ENCODE measurements around the gene ZNF362. TPM values are rescaled to one million over a fixed set of nuclear protein-coding genes. Genes with fewer than 3 reads are reported as not detected.

Gene ZNF362
- 10 to 100 TPM; 10.2 to 11.7 TPM for total RNA-seq

- Mint-ChIP-seq H3K27ac (peak within 1 kb of the TSS; percentile 98), H3K4me3 (peak within 1 kb of the TSS; percentile 95), H3K4me1 (peaks cover 39% of the 10 kb centered on the region), H3K36me3 (ENCODE audit: low read depth) (no peaks in the 10 kb centered on the region), H3K9me3 (ENCODE audit: low read depth) (no peaks in the 10 kb centered on the region), H3K27me3 (no peaks in the 10 kb centered on the region)
- ChIA-PET POLR2A (no interaction called here), CTCF (interaction anchor here (0.7 to 1.6 kb wide), 2 partner anchors 32 to 40 kb away, joined by 3 to 6 read pairs; no protein-coding TSS in a partner anchor)
- intact Hi-C loops (cut with DNase I, micrococcal nuclease): loop anchor here (1.0 to 5.0 kb wide), 6 partner anchors 93 to 292 kb away; partner anchors contain the start of genes PHC2 (in 1 of the 2) and RNF19B (in 1 of the 2)
- DNase-seq (peak; percentile 81), ATAC-seq (peak; percentile 73)
These were observed at the start of gene ZNF362 for GRCh38 chr1:33256471-33257206. Gene ZNF362, plus strand, starts transcription at chr1:33256492. Its CDS starts 14,083 bp downstream, at chr1:33270575.

- H3K36me3 Mint-ChIP-seq (ENCODE audit: low read depth): no peaks in the 10 kb centered on the region
- H3K27ac Mint-ChIP-seq: no peak overlapping the region
- intact Hi-C loops (cut with DNase I, micrococcal nuclease): no loop called here
- CTCF ChIA-PET: no interaction called here
- H3K4me3 Mint-ChIP-seq: no peak overlapping the region
- no peaks in the 10 kb centered on the region for H3K4me1 Mint-ChIP-seq
- H3K27me3 Mint-ChIP-seq: peaks cover 17% of the 10 kb centered on the region
- ATAC-seq (no peak), DNase-seq (no peak)
- peaks cover 2% of the 10 kb centered on the region for H3K9me3 Mint-ChIP-seq (ENCODE audit: low read depth)
- POLR2A ChIA-PET: no interaction called here
These were observed 44.3 kb upstream of the ZNF362 start for GRCh38 chr1:33211972-33212371.

GRCh38 chr1:33219886-33220661, 36.2 kb upstream of the ZNF362 start:
- no peaks in the 10 kb centered on the region for H3K4me1 Mint-ChIP-seq
- H3K4me3 Mint-ChIP-seq: no peak overlapping the region
- H3K9me3 Mint-ChIP-seq (ENCODE audit: low read depth): peaks cover 16% of the 10 kb centered on the region
- peaks cover 9% of the 10 kb centered on the region for H3K27me3 Mint-ChIP-seq
- intact Hi-C loops (cut with DNase I, micrococcal nuclease): no loop called here
- ATAC-seq (no peak), DNase-seq (no peak)
- CTCF ChIA-PET: no interaction called here
- POLR2A ChIA-PET: no interaction called here
- peaks cover 5% of the 10 kb centered on the region for H3K36me3 Mint-ChIP-seq (ENCODE audit: low read depth)
- no peak overlapping the region for H3K27ac Mint-ChIP-seq

GRCh38 chr1:33220676-33221384, 35.5 kb upstream of the ZNF362 start:
- POLR2A ChIA-PET: no interaction called here
- Mint-ChIP-seq H3K27me3 (peaks cover 9% of the 10 kb centered on the region), H3K4me3 (no peak overlapping the region), H3K36me3 (ENCODE audit: low read depth) (peaks cover 5% of the 10 kb centered on the region), H3K27ac (no peak overlapping the region), H3K4me1 (no peaks in the 10 kb centered on the region), H3K9me3 (ENCODE audit: low read depth) (peaks cover 20% of the 10 kb centered on the region)
- ATAC-seq: no peak
- intact Hi-C loops (cut with DNase I, micrococcal nuclease): no loop called here
- no peak for DNase-seq
- CTCF ChIA-PET: no interaction called here

DNA sequence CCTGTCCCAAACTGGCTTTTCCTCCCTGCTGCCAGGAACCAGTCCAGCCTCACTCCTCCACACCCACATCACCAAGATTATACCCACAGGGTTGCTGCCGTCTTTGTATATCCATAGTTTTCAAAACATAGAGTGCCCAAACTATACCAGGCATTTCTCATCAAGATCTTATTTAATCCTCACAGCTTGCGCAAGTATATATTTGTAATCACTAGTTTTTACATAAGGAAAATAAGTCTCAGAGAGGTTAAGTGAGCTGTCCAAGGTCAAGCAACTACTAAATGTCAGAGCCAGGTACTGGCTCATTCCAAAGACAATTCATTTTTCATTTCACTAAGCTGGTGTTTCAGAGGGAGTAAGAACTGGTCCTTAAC, 34.9 kb upstream of the ZNF362 start:
- POLR2A ChIA-PET: no interaction called here
- Mint-ChIP-seq H3K4me3 (no peak overlapping the region), H3K27ac (no peak overlapping the region), H3K4me1 (no peaks in the 10 kb centered on the region), H3K36me3 (ENCODE audit: low read depth) (peaks cover 5% of the 10 kb centered on the region), H3K9me3 (ENCODE audit: low read depth) (peaks cover 20% of the 10 kb centered on the region), H3K27me3 (peaks cover 9% of the 10 kb centered on the region)
- ATAC-seq: no peak
- CTCF ChIA-PET: no interaction called here
- no peak for DNase-seq
- intact Hi-C loops (cut with DNase I, micrococcal nuclease): no loop called here

- ChIA-PET POLR2A (no interaction called here), CTCF (interaction anchor here (1.4 kb wide), 1 partner anchor 74 kb away, joined by 4 read pairs; no protein-coding TSS in a partner anchor)
- no peaks in the 10 kb centered on the region for H3K4me1 Mint-ChIP-seq
- H3K9me3 Mint-ChIP-seq (ENCODE audit: low read depth): peaks cover 20% of the 10 kb centered on the region
- peaks cover 12% of the 10 kb centered on the region for H3K27me3 Mint-ChIP-seq
- no peak for ATAC-seq
- no peak overlapping the region for H3K4me3 Mint-ChIP-seq
- intact Hi-C loops (cut with DNase I, micrococcal nuclease): no loop called here
- no peak for DNase-seq
- H3K27ac Mint-ChIP-seq: no peak overlapping the region
- peaks cover 5% of the 10 kb centered on the region for H3K36me3 Mint-ChIP-seq (ENCODE audit: low read depth)
These were observed 33.9 kb upstream of the ZNF362 start for GRCh38 chr1:33222381-33222780.

DNA sequence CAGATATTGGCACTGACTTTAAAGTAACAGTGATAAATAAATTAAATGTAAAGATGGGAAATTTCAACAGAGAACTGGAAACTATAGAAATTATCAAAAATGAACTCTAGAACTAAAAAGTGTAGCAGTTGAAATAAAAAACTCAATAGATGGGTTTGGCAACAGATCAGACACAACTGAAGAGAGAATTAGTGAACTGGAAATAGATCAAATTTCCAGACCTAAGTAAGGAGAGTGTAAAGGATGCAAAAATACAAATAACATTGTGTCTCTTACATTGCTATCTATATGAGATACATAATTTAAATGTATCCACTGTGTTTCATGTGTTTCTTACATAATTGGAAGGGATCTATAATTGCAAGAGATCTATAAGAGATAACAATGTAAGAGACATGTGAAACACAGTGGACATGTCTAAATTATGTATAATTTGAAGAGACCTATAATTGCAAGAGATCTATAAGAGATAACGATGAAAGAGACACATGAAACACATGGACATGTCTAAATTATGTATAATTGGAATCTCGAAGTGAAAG, 32.1 kb upstream of the ZNF362 start:
- POLR2A ChIA-PET: no interaction called here
- ATAC-seq: no peak
- peaks cover 20% of the 10 kb centered on the region for H3K9me3 Mint-ChIP-seq (ENCODE audit: low read depth)

GRCh38 chr1:33225586-33225985, 30.7 kb upstream of the ZNF362 start:
- DNase-seq (no peak), ATAC-seq (no peak)
- ChIA-PET CTCF (no interaction called here), POLR2A (no interaction called here)
- intact Hi-C loops (cut with DNase I, micrococcal nuclease): no loop called here
- H3K9me3 Mint-ChIP-seq (ENCODE audit: low read depth): peaks cover 20% of the 10 kb centered on the region
- peaks cover 5% of the 10 kb centered on the region for H3K36me3 Mint-ChIP-seq (ENCODE audit: low read depth)
- H3K4me1 Mint-ChIP-seq: no peaks in the 10 kb centered on the region
- no peak overlapping the region for H3K4me3 Mint-ChIP-seq
- H3K27me3 Mint-ChIP-seq: peaks cover 20% of the 10 kb centered on the region
- H3K27ac Mint-ChIP-seq: no peak overlapping the region

More for the DNA sequence above, 32.1 kb upstream of the ZNF362 start:
- Mint-ChIP-seq H3K27ac (no peak overlapping the region), H3K4me3 (no peak overlapping the region), H3K36me3 (ENCODE audit: low read depth) (peaks cover 5% of the 10 kb centered on the region), H3K4me1 (no peaks in the 10 kb centered on the region), H3K27me3 (peaks cover 20% of the 10 kb centered on the region)
- no peak for DNase-seq
- CTCF ChIA-PET: no interaction called here
- intact Hi-C loops (cut with DNase I, micrococcal nuclease): no loop called here

DNA sequence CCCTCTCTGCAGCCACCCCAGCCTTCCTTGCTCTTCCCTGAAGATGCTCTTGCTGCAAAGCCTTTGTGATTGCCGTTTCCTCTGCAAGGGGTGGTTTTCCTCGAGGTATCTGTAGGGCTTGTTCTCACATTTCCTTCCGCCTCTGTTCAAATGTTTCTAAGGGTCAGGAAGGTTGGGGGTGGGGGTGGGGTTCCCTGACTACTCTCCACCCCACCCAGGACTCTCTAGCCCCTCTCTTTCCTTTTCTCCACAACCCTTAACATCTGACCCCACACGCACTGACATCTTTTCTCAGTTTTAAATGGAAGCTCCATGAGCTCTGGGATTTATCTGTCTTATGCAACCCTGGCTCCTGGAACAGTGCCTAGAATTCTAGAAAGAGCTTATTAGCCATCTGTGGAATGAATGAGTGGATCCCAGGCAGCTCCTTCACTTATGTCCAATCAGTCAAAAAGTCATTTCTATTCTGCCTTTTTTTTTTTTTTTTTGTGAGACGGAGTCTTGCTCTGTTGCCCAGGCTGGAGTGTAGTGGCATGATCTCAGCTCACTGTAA, 27.3 kb upstream of the ZNF362 start:
- H3K27ac Mint-ChIP-seq: no peak overlapping the region
- H3K9me3 Mint-ChIP-seq (ENCODE audit: low read depth): peaks cover 15% of the 10 kb centered on the region
- intact Hi-C loops (cut with DNase I, micrococcal nuclease): no loop called here
- H3K4me3 Mint-ChIP-seq: no peak overlapping the region
- H3K4me1 Mint-ChIP-seq: peaks cover 4% of the 10 kb centered on the region
- ChIA-PET POLR2A (no interaction called here), CTCF (interaction anchor here (0.6 kb wide), 1 partner anchor 163 kb away, joined by 3 read pairs; no protein-coding TSS in a partner anchor)
- H3K27me3 Mint-ChIP-seq: peaks cover 18% of the 10 kb centered on the region
- peaks cover 3% of the 10 kb centered on the region for H3K36me3 Mint-ChIP-seq (ENCODE audit: low read depth)
- ATAC-seq (no peak), DNase-seq (no peak)

- H3K4me3 Mint-ChIP-seq: no peak overlapping the region
- H3K36me3 Mint-ChIP-seq (ENCODE audit: low read depth): no peaks in the 10 kb centered on the region
- POLR2A ChIA-PET: no interaction called here
- H3K27ac Mint-ChIP-seq: no peak overlapping the region
- no peak for DNase-seq
- intact Hi-C loops (cut with DNase I, micrococcal nuclease): no loop called here
- ATAC-seq: no peak
- CTCF ChIA-PET: interaction anchor here (0.6 to 1.3 kb wide), 3 partner anchors 14 to 137 kb away, joined by 3 to 4 read pairs (median 3); no protein-coding TSS in a partner anchor
- H3K4me1 Mint-ChIP-seq: peaks cover 4% of the 10 kb centered on the region
- H3K27me3 Mint-ChIP-seq: peaks cover 18% of the 10 kb centered on the region
- no peaks in the 10 kb centered on the region for H3K9me3 Mint-ChIP-seq (ENCODE audit: low read depth)
These were observed 25.1 kb upstream of the ZNF362 start for GRCh38 chr1:33231166-33231565.

DNA sequence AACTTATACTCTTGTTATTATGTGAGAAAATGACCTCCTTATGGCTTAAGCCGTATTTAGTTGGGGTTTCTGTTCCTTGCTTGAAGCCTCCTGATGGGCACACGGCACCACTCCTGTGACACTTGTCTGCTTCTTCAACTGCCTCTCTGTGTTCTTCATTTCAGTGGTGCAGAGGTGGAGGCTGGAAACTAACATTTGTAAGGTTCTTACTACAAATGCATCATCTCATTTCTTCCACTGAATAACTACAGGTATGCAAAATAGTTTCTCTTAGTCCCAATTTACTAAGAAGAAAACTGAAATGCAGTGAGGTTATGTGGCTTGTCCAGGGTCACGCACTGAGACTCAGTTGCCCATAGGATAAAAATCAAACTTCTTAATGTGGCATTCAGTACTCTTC, 23.6 kb upstream of the ZNF362 start:
- Mint-ChIP-seq H3K36me3 (ENCODE audit: low read depth) (no peaks in the 10 kb centered on the region), H3K4me3 (no peak overlapping the region), H3K27me3 (peaks cover 13% of the 10 kb centered on the region), H3K27ac (no peak overlapping the region), H3K4me1 (peaks cover 6% of the 10 kb centered on the region), H3K9me3 (ENCODE audit: low read depth) (no peaks in the 10 kb centered on the region)
- DNase-seq (no peak), ATAC-seq (peak; percentile 48)
- intact Hi-C loops (cut with DNase I, micrococcal nuclease): no loop called here
- ChIA-PET POLR2A (no interaction called here), CTCF (no interaction called here)
